Hepatocyte (in vitro differentiated cells): ENCODE data around the gene LIN7C.

Source experiments
- EZH2 ChIP-seq: fragments of 200-600 bp; sonication (generic); IDR thresholded peaks from 2 replicates; pipeline ENCODE4 v1.6.1; 2016; ENCODE audit warnings: antibody characterized with exemption, mild to moderate bottlenecking, borderline replicate concordance
- EZH2phosphoT487 ChIP-seq: fragments of 200-600 bp; sonication (generic); IDR thresholded peaks from one replicate; pipeline ENCODE4 v1.6.1; 2018; ENCODE audit warnings: antibody characterized with exemption, mild to moderate bottlenecking, low read depth, moderate library complexity; ENCODE audit not compliant: unreplicated experiment, severe bottlenecking
- TF ChIP-seq, protein P1 (sequence below): fragments of 200-600 bp; sonication (generic); IDR thresholded peaks from 2 replicates; pipeline ENCODE4 v1.5.1; 2016; ENCODE audit warnings: antibody characterized with exemption, mild to moderate bottlenecking; ENCODE audit not compliant: poor library complexity

DNA sequence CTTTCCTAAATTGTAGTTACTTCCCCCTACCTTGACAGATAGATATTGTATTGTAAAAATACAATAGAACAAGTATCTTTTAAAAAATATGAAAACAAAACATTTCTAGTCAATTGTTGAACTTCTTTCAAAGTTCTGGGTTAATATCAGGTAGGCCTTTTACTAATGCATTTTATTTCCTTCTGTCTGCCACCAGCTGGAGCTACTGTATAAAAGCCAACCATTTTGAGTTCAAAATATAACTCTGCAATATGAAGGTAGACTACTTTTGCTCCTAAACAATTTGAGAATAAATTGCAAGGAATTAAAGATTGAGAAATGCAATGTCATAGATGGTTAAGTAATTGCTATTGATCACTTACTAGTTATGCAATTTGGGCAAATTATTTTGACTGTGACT lies 22.1 kb upstream of the LIN7C start:
- TF ChIP-seq, protein P1, sequence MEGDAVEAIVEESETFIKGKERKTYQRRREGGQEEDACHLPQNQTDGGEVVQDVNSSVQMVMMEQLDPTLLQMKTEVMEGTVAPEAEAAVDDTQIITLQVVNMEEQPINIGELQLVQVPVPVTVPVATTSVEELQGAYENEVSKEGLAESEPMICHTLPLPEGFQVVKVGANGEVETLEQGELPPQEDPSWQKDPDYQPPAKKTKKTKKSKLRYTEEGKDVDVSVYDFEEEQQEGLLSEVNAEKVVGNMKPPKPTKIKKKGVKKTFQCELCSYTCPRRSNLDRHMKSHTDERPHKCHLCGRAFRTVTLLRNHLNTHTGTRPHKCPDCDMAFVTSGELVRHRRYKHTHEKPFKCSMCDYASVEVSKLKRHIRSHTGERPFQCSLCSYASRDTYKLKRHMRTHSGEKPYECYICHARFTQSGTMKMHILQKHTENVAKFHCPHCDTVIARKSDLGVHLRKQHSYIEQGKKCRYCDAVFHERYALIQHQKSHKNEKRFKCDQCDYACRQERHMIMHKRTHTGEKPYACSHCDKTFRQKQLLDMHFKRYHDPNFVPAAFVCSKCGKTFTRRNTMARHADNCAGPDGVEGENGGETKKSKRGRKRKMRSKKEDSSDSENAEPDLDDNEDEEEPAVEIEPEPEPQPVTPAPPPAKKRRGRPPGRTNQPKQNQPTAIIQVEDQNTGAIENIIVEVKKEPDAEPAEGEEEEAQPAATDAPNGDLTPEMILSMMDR: no peak
- TF ChIP-seq EZH2 (no peak), EZH2phosphoT487 (no peak)
